ENCODE data around the gene ATCAY. TPM values are rescaled to one million over a fixed set of nuclear protein-coding genes. Genes with fewer than 3 reads are reported as not detected.

The ATCAY gene
- total RNA-seq, 2 experiments from 2014 or later: 0.07 TPM; not detected in 1

DNA sequence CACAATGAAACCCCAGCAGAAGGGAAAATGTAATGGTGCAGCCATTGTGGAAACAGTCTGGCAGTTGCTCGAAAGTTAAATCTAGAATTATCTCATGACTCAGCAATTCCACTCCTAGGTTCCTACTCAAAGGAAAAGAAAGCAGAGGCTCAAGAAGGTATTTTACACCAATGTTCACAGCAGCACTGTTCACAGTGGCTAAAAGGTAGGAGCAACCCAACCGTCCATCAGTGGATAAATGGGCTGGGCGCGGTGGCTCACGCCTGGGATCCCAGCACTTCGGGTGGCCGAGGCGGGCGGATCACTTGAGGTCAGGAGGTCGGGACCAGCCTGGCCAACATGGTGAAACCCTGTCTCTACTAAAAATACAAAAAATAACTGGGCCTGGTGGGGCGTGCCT lies 37.5 kb upstream of the ATCAY start:
- no peaks in the 10 kb centered on the region for H3K36me3 Mint-ChIP-seq (ENCODE audit: low read depth)

DNA sequence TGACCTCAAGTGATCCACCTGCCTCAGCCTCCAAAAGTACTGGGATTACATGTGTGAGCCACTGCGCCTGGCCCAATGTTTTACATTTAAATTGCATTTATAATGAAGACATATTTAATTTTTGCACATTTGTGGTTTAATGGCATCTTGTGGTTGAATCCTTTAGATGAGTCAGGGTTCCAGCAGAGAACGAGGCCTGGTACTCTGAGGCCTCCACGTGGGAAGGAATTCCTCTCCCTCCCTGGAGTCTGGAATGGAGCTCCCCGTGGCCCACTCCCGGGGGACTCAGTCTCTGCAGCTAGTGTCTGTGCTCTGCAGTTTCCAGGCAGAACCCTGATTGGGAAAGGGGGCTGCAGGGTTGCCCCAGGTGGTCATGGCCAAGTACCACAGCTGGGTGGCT lies 35.9 kb upstream of the ATCAY start:
- intact Hi-C loops (cut with micrococcal nuclease): no loop called here
- DNase-seq: no peak
- CTCF ChIA-PET: no interaction called here
- H3K27me3 Mint-ChIP-seq (ENCODE audit: low read depth): no peaks in the 10 kb centered on the region
- no peaks in the 10 kb centered on the region for H3K4me1 Mint-ChIP-seq (ENCODE audit: low read depth)
- no peak overlapping the region for H3K4me3 Mint-ChIP-seq
- no peaks in the 10 kb centered on the region for H3K9me3 Mint-ChIP-seq
- no peaks in the 10 kb centered on the region for H3K36me3 Mint-ChIP-seq (ENCODE audit: low read depth)
- no peak overlapping the region for H3K27ac Mint-ChIP-seq

More for the DNA sequence above, 37.5 kb upstream of the ATCAY start:
- DNase-seq: no peak
- Mint-ChIP-seq H3K9me3 (peaks cover under 1% of the 10 kb centered on the region), H3K4me1 (ENCODE audit: low read depth) (no peaks in the 10 kb centered on the region), H3K4me3 (no peak overlapping the region), H3K27me3 (ENCODE audit: low read depth) (no peaks in the 10 kb centered on the region), H3K27ac (no peak overlapping the region)
- CTCF ChIA-PET: interaction anchor here (1.1 kb wide), 1 partner anchor 21 kb away, joined by 3 read pairs; no protein-coding TSS in a partner anchor
- intact Hi-C loops (cut with micrococcal nuclease): no loop called here

DNA sequence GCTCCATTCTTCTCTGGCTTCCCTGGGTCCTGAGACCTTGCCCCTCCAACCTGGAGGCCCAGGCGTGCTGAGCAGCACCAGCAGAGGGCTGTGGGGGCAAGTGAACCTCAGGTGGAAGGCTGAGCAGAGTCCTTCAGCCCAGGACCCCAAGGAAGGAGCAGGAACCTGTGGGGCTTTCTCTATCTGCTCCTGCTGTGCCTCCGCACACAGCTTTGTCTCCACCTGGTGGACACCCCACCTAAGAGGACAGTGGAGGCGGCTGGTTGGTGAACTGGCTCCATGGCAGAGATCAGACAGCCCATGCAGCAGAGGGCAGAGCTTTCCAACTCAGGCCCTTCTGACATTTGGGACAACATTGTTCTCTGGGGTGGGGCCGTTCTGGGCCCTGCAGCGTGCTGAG lies 31.4 kb upstream of the ATCAY start:
- CTCF ChIA-PET: interaction anchor here (0.6 to 1.7 kb wide), 6 partner anchors 16 to 364 kb away, joined by 3 to 4 read pairs (median 4); no protein-coding TSS in a partner anchor
- intact Hi-C loops (cut with micrococcal nuclease): no loop called here
- H3K4me3 Mint-ChIP-seq: no peak overlapping the region
- H3K36me3 Mint-ChIP-seq (ENCODE audit: low read depth): peaks cover 6% of the 10 kb centered on the region
- H3K27ac Mint-ChIP-seq: no peak overlapping the region
- peak; percentile 61 for DNase-seq
- H3K27me3 Mint-ChIP-seq (ENCODE audit: low read depth): no peaks in the 10 kb centered on the region
- peaks cover 15% of the 10 kb centered on the region for H3K9me3 Mint-ChIP-seq
- H3K4me1 Mint-ChIP-seq (ENCODE audit: low read depth): no peaks in the 10 kb centered on the region

DNA sequence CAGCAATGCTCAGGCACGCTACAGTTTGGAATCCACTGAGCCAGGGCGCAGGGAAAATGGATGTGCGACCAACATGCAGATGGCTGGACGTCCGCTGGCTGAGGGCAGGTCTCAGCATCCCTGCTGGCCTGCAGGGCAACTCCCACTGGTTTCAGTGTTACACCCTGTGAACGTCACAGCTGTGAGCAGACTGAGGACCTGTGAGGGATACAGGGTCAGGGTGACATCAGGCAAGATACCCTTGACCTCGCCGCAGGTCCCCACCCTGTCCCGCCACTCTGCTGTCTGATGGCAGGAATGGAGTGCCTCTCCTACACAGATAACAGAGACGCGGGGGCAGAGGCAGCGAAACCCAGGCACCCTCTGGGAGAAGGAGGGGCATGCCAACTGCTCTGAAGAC lies 30.7 kb upstream of the ATCAY start:
- Mint-ChIP-seq H3K4me3 (no peak overlapping the region), H3K36me3 (ENCODE audit: low read depth) (peaks cover 6% of the 10 kb centered on the region), H3K9me3 (peaks cover 15% of the 10 kb centered on the region), H3K4me1 (ENCODE audit: low read depth) (no peaks in the 10 kb centered on the region), H3K27ac (no peak overlapping the region), H3K27me3 (ENCODE audit: low read depth) (no peaks in the 10 kb centered on the region)
- CTCF ChIA-PET: interaction anchor here (1.1 to 1.7 kb wide), 3 partner anchors 23 to 108 kb away, joined by 3 to 4 read pairs (median 4); no protein-coding TSS in a partner anchor
- DNase-seq: no peak
- intact Hi-C loops (cut with micrococcal nuclease): no loop called here

DNA sequence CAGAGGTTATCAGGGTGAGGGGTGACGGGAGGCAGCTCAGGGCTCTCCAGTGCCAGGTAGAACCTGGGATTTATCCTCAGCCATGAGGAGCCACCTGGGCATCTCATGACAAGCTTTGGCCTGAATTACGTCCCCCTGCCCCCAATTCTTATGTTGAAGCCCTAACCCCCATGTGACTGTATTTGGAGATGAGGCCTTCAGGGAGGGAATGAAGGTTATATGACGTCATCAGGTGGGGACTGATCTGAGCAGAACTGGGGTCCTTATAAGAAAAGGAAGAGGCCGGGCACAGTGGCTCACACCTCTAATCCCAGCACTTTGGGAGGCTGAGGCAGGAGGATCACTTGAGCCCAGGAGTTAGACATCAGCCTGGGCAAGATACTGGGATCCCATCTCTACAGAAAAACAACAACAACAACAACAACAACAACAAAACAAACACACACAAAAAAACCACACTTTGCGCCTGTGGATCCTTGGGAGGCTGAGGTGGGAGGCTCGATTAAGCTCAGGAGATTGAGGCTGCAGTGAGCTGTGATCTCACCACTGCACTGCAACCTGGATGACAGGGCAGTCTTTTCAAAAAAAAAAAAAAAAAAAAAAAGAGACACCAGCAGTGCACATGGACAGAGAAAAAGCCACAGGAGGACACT lies 30.0 kb upstream of the ATCAY start:
- Mint-ChIP-seq H3K27me3 (ENCODE audit: low read depth) (no peaks in the 10 kb centered on the region), H3K4me3 (no peak overlapping the region), H3K9me3 (peaks cover 15% of the 10 kb centered on the region), H3K27ac (no peak overlapping the region), H3K36me3 (ENCODE audit: low read depth) (peaks cover 6% of the 10 kb centered on the region), H3K4me1 (ENCODE audit: low read depth) (no peaks in the 10 kb centered on the region)
- no peak for DNase-seq
- intact Hi-C loops (cut with micrococcal nuclease): no loop called here
- CTCF ChIA-PET: interaction anchor here (1.7 kb wide), 2 partner anchors 23 to 108 kb away, joined by 4 read pairs; no protein-coding TSS in a partner anchor

DNA sequence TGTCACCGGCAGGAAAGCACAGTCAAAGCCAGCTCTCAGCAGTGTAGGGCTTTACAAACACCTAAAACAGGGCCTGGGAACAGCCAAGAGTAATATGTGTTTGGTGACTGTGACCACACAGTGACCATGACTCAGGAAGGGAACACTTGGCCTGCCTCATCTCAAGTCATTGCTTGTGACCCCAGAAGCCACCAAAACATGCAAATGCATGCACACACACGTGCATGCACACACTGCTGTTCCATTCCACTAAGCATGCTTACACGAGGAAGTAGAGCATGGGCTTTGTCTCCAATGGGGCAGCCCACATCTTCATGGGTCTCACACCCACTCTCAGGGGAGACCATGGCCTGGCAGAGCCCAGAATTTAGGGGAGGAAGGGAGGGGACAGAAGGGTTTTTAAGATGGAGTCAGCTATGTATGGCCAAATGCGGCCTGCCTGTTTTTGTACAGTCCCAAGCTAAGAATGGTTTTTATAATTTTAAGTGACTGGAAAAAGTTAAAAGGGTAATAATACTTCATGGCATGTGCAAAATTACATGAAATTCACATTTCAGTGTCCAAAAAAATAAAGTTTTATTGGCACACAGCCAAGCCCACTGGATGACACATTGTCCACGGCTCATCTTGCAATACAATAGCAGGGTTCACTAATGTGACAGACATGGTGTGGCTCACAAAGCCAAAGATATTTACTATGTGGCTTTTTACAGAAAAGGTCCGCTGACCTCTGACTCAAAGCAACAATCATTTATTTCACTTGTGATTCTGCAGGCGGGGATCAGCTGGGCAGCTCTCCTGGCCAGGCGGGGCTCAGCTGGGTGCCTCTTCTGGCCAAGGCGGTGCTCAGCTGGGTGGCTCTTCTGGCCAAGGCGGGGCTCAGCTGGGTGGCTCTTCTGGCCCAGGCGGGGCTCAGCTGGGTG lies 29.0 kb upstream of the ATCAY start:
- DNase-seq: no peak
- CTCF ChIA-PET: no interaction called here
- Mint-ChIP-seq H3K27me3 (ENCODE audit: low read depth) (no peaks in the 10 kb centered on the region), H3K36me3 (ENCODE audit: low read depth) (peaks cover 6% of the 10 kb centered on the region), H3K4me3 (no peak overlapping the region), H3K4me1 (ENCODE audit: low read depth) (no peaks in the 10 kb centered on the region), H3K27ac (no peak overlapping the region), H3K9me3 (peaks cover 15% of the 10 kb centered on the region)
- intact Hi-C loops (cut with micrococcal nuclease): no loop called here

DNA sequence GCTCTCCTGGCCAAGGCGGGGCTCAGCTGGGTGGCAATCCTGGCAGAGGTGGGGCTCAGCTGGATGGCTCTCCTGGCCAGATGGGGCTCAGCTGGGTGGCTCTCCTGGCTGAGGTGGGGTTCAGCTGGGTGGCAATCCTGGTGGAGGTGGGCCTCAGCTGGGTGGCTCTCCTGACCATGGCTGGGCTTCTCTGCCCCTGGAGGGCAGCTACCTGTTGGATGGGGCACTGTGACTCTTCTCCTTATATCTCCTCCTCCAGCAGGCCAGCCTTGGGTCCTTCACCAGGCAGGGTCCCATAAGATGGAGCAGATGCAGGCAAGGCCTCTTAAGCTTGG lies 28.3 kb upstream of the ATCAY start:
- no peak for DNase-seq
- CTCF ChIA-PET: no interaction called here
- H3K9me3 Mint-ChIP-seq: peaks cover 15% of the 10 kb centered on the region
- intact Hi-C loops (cut with micrococcal nuclease): no loop called here
- no peaks in the 10 kb centered on the region for H3K27me3 Mint-ChIP-seq (ENCODE audit: low read depth)
- no peaks in the 10 kb centered on the region for H3K4me1 Mint-ChIP-seq (ENCODE audit: low read depth)
- no peak overlapping the region for H3K27ac Mint-ChIP-seq
- H3K36me3 Mint-ChIP-seq (ENCODE audit: low read depth): peaks cover 6% of the 10 kb centered on the region
- H3K4me3 Mint-ChIP-seq: no peak overlapping the region

DNA sequence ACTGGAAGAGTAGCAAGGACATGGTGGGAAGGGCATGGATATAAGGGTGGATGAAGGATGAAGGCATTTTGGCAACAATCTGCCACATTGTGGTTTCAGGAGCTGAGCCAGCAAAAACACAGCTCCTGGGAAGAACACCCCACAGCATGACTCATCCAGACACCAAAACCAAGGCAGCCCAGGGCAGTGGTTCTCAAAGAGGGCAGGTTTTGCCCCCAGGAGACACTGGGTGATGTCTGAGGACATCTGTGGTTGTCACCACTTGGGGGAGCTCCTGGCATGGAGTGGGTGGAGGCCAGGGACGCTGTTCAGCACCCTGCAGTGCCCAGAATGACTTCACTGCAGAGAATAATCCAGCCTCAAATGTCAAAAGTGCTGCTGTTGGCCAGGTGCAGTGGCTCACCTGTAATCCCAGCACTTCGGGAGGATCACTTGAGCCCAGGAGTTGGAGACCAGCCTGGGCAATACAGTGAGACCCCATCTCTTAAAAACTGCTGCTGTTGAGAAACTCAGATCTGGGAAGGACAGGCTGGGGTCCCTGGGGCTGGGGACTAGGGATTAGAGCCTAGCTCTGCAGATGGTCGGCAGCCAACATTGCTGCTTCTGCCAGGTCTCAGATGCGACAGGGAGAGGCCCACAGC lies 27.8 kb upstream of the ATCAY start:
- CTCF ChIA-PET: no interaction called here
- intact Hi-C loops (cut with micrococcal nuclease): no loop called here
- peak; percentile 15 for DNase-seq

DNA sequence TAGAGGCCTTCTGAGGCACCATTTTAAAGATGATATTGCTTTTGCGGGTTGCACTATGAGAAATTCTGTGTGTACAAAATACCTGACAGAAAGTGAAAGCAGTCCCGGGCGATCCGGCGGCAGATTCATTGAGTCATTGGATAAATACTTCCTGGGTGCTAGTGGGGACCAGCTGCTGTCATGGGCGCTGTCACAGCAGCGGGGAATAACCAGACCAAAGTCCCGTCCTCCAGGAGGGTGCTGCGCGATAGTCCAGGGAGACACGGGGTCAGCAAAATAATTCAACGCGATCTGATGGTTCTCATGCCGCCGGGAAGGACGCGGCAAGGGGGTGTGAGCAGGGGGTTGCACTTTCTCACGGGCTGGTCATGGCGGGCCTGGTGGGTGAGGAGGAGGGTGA lies 25.2 kb upstream of the ATCAY start:
- no peaks in the 10 kb centered on the region for H3K4me1 Mint-ChIP-seq (ENCODE audit: low read depth)
- H3K36me3 Mint-ChIP-seq (ENCODE audit: low read depth): peaks cover 6% of the 10 kb centered on the region
- peaks cover 15% of the 10 kb centered on the region for H3K9me3 Mint-ChIP-seq
- H3K4me3 Mint-ChIP-seq: no peak overlapping the region
- H3K27me3 Mint-ChIP-seq (ENCODE audit: low read depth): no peaks in the 10 kb centered on the region
- DNase-seq: no peak
- intact Hi-C loops (cut with micrococcal nuclease): no loop called here
- CTCF ChIA-PET: no interaction called here
- no peak overlapping the region for H3K27ac Mint-ChIP-seq

More for the DNA sequence above, 27.8 kb upstream of the ATCAY start:
- H3K4me3 Mint-ChIP-seq: no peak overlapping the region
- no peaks in the 10 kb centered on the region for H3K27me3 Mint-ChIP-seq (ENCODE audit: low read depth)
- no peak overlapping the region for H3K27ac Mint-ChIP-seq
- peaks cover 6% of the 10 kb centered on the region for H3K36me3 Mint-ChIP-seq (ENCODE audit: low read depth)
- no peaks in the 10 kb centered on the region for H3K4me1 Mint-ChIP-seq (ENCODE audit: low read depth)
- peaks cover 15% of the 10 kb centered on the region for H3K9me3 Mint-ChIP-seq

DNA sequence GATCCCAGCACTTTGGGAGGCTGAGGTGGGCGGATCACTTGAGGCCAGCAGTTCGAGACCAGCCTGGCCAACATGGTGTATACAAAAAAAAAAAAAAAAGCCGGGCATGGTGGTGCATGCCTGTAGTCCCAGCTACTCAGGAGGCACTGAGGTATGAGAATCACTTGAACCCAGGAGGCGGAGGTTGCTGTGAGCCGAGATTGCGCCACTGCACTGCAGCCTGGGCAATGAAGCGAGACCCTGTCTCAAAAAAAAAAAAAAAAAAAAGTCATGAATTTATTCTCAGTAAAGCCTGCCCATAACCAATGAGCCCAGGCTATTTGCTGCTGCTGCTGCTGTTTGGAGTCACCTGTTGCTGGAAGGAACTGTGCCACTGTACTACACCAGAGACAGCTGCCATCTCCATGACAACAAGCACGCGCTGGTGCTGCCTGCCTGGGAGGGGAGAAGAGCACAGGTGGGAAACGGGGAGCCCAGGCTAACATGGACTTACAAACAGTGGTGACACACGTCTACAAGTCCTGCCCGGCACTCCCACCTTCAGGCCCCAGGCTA lies 23.0 kb upstream of the ATCAY start:
- H3K9me3 Mint-ChIP-seq: peaks cover under 1% of the 10 kb centered on the region
- H3K27ac Mint-ChIP-seq: no peak overlapping the region
- intact Hi-C loops (cut with micrococcal nuclease): no loop called here
- no peak overlapping the region for H3K4me3 Mint-ChIP-seq
- H3K4me1 Mint-ChIP-seq (ENCODE audit: low read depth): no peaks in the 10 kb centered on the region
- no peaks in the 10 kb centered on the region for H3K36me3 Mint-ChIP-seq (ENCODE audit: low read depth)
- CTCF ChIA-PET: interaction anchor here (0.9 kb wide), 1 partner anchor 191 kb away, joined by 6 read pairs; no protein-coding TSS in a partner anchor
- DNase-seq: no peak
- no peaks in the 10 kb centered on the region for H3K27me3 Mint-ChIP-seq (ENCODE audit: low read depth)

DNA sequence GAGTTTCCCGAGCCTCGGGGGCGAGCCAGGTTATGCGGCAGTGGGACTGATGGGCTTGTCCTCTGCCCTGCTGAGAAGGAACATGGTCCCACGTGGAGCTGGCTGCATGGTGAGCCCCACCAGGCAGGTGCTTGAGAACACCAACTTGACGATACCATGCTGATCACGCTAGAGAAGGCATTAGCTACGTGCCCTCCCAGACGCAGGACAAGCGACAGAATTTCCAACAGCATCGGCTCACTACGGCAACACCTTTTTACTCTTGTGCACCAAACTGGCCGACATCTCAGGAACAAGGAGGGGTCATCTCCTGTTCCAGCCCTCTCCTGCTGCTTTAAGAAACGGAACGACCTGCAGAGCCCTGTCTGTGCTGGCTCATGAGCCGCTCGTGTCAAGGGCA lies 20.0 kb upstream of the ATCAY start:
- DNase-seq: no peak
- H3K36me3 Mint-ChIP-seq (ENCODE audit: low read depth): no peaks in the 10 kb centered on the region
- no peak overlapping the region for H3K27ac Mint-ChIP-seq
- CTCF ChIA-PET: no interaction called here
- no peaks in the 10 kb centered on the region for H3K4me1 Mint-ChIP-seq (ENCODE audit: low read depth)
- no peaks in the 10 kb centered on the region for H3K9me3 Mint-ChIP-seq
- H3K27me3 Mint-ChIP-seq (ENCODE audit: low read depth): no peaks in the 10 kb centered on the region
- H3K4me3 Mint-ChIP-seq: no peak overlapping the region
- intact Hi-C loops (cut with micrococcal nuclease): no loop called here

DNA sequence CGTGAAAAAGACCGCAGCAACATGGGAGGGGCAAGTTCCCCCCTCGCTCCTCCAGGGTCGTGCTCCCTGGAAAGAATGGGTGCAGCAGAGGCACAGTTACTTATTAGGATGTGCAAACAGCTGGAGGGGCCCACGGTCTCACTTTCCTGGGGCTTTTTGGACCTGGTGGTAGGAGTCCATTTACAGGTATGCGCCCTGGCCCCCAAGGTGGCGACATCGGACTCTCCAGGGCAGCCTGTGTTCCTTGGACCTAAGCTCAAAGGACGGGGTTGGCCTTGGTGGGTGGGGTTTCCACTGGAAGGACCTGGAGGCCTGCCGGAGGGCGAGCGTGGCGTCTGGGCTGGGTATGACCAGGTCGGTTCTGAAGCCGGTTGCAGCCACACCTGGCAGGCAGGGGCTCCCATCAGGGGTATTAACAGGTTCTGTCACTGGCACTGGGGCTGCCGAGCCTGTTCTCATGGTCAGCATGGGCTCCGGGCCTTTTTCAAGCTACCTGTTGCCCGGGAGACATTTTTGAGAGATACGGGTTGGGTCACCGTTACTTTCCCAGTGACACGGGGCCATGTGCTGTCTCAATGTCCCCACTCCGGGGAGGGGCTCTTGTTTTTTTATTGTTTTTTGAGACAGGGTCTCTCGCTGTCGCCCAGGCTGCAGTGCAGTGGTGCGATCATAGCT lies 17.5 kb upstream of the ATCAY start:
- no peak overlapping the region for H3K4me3 Mint-ChIP-seq
- intact Hi-C loops (cut with micrococcal nuclease): no loop called here
- no peaks in the 10 kb centered on the region for H3K36me3 Mint-ChIP-seq (ENCODE audit: low read depth)
- no peak for DNase-seq
- CTCF ChIA-PET: no interaction called here
- H3K27ac Mint-ChIP-seq: no peak overlapping the region
- peaks cover 15% of the 10 kb centered on the region for H3K27me3 Mint-ChIP-seq (ENCODE audit: low read depth)
- no peaks in the 10 kb centered on the region for H3K9me3 Mint-ChIP-seq
- no peaks in the 10 kb centered on the region for H3K4me1 Mint-ChIP-seq (ENCODE audit: low read depth)
